Measurements from ENCODE around the gene ABLIM2.
"Not testable (repeated sequence)": the region's sequence is repeated elsewhere in the genome, so short reads cannot be mapped to it uniquely, and the experiment has no call there.

Gene ABLIM2

DNA sequence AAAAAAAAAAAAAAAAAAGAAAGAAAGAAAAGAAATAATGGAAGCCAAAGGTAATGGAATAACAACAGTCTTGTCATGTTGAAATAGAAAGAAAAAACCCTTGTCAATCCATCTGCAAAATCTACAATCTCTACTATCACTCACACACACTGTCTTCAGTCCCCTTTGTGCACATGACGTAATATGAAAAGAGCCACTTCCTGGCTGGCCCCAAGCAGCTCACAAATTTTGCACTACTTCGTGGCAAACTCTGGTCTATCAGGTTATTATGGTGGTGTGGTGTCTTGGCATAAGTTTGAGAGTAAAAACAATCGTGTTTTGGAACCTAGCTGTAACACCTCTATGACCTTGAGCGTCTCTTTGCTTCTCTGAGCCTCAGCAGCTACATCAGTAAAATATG lies 210.7 kb downstream of the ABLIM2 start:
- no peak for DNase-seq

DNA sequence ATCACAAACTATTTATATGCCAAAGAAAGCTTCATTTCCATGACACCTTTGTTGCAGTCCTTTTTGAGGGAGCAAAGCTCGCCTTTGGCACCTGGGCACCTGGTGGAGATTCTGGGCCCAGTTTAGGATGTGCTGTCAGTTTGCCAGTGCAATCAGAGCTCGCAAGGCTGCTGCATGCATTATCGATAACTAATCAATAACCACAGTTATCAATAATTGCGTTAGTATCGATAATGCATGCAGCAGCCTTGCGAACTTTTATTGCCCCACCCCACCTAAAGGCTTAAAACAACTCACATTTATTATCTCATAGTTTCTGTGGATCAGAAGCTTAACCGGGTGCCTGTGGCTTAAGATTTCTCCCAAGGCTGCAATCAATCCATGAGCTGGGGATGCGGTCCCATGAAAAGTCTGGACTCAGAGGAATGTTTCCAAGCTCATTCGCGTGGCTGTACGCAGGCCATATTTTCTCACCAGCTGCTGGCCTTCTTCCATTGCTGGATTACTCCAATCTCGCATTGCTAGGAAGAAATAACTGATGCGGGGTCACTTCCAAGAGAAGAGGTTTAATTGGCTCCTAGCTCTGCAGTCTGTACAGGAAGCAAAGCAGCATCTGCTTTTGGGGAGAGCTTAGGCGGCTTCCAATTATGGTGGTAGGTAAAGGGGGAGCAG lies 212.8 kb downstream of the ABLIM2 start:
- no peak for DNase-seq

GRCh38 chr4:7944599-7945220 lies 213.9 kb downstream of the ABLIM2 start:
- DNase-seq = no peak

- DNase-seq = not testable (repeated sequence)
Measured at GRCh38 chr4:7943688-7944087, 214.9 kb downstream of the ABLIM2 start.

- no peak for DNase-seq
Measured at GRCh38 chr4:7943211-7943610, 215.4 kb downstream of the ABLIM2 start.

- no peak for DNase-seq
Measured at GRCh38 chr4:7941965-7942496, 216.6 kb downstream of the ABLIM2 start.

GRCh38 chr4:7941111-7941964 lies 217.3 kb downstream of the ABLIM2 start:
- no peak for DNase-seq

DNA sequence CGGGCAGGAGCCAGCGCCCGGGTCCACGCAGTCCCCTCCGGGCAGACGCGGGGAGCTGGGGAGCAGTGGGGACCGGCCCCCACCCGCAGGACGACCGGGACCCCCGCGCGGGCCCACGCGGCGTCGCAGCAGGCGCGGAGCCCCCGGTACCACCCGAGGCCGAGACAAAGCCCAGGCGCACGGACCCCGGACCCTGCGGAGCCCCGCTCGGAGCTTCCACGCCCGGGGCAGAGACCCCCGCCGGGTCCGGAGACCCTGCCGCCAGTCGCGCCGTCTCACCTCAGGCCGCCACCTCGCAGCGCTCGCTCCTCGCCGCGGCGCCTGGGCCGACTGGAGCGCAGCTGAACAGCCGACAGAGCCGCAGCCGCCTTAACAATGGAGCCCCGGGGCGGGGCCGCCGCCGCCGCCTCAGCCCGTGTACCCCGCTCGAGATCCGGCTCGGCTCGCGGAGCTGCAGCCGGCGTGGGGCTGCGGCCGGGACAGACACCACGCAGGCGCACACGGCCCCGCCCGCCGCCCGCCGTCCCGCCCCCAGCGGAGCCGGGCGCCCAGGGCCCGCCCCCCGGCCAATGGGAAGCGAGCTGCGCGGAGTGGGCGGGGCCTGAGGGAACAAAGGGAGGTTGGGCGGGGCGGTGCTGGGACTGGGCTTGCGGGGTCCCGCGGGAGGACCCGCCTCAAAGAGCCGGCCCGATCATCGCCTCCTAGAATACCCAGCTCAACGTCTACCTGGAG lies 219.1 kb downstream of the ABLIM2 start, which contains the start of gene AFAP1:
Gene AFAP1, minus strand, starts transcription at position 485 of the 732 bp plus-strand sequence. CDS start 67,783 bp downstream, outside the sequence.
- peak; percentile 90 to 93 for DNase-seq

GRCh38 chr4:7938609-7939376 lies 219.8 kb downstream of the ABLIM2 start:
- DNase-seq = peak in 1 of 2 donors; percentile 33

- no peak for DNase-seq
Measured at GRCh38 chr4:7938266-7938608, 220.4 kb downstream of the ABLIM2 start.

GRCh38 chr4:7937006-7937405 lies 221.6 kb downstream of the ABLIM2 start:
- no peak for DNase-seq

DNA sequence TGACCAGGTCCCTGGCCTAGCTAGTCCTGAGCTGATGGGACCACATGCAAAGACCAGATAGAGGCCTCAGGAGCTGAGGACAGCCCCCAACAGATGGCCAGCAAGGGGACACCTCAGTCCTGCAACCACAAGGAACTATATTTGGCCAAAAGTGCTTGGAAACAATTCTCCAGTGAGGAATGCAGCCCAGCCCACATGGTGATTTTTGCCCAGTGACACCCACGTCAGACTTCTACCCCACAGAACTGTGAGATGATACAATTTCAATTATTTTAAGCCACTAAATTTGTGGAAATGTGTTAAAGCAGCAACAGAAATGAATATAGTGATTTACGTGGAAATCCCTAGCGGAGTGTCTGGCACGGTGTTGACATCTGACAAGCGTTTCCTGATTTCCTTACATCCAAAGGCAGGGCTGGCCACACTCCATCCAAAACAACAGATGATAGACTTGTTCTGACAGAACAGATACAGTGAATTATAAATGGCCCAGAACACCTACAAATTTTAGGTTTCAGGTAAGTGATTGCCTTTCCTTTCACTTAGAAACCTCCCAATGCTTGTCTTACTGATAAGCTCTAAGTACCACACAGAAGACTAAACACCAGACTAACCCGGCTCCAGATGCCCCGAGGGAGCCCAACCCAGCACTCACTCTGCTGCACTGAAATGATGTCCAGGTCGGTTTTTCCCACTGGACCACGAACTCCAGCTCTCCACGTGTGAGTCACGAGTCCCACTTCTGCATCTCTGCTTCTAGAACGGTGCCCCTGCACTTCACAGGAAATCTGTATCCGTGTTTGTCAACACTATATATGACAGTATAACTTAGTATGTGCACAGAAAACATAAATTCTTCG lies 224.7 kb downstream of the ABLIM2 start:
- DNase-seq = no peak

DNA sequence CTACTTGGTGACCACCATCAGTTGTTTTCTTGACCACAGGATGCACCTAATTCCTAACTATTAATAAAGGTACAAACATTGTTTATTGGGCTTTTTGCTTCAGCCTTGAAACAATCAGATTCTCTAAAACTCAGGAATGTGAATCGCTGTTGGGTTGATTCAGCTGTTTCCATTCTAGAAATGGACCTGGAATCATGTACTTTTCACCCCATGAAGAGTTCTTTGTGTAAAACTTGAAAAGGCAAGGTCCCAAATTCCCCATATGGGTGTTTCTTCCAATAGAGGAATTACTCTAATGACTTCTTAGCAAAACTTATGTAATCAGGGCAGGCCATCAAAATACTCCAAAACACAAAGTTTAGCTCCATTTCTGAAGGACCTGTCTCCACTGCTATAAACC lies 226.3 kb downstream of the ABLIM2 start:
- no peak for DNase-seq

- no peak for DNase-seq
Measured at GRCh38 chr4:7929118-7929951, 229.3 kb downstream of the ABLIM2 start.

- no peak for DNase-seq
Measured at GRCh38 chr4:7928711-7929110, 229.9 kb downstream of the ABLIM2 start.

- no peak for DNase-seq
Measured at GRCh38 chr4:7926822-7927221, 231.8 kb downstream of the ABLIM2 start.

DNA sequence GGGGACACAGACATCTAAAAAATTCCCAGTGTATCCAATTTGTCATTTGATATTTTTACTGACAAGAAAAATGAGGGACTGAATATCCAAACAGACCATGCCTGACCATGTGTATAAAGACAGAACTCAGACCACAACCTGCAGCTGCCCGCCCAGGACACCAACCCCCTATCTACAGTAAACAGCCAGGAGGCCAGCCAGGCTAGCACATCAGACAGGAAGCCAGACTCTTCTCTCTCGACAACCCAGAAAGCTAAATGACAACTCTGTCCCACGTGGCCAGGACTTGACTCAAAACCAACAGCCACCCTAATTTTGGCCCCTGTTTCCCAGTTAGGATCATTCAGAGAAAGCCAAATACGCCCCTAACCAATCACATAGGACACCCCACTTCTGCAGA lies 234.0 kb downstream of the ABLIM2 start:
- no peak for DNase-seq

GRCh38 chr4:7924163-7924562 lies 234.4 kb downstream of the ABLIM2 start:
- DNase-seq = no peak

GRCh38 chr4:7922466-7922865 lies 236.1 kb downstream of the ABLIM2 start:
- no peak for DNase-seq

GRCh38 chr4:7918981-7919380 lies 239.6 kb downstream of the ABLIM2 start:
- DNase-seq = no peak
